HEK293T (cell line): ENCODE measurements around the gene CSNK1D.

Experiments used
- ARNT ChIP-seq: fragments of 450-650 bp; IDR thresholded peaks from 2 replicates; pipeline ENCODE4 v1.6.1; 2017; ENCODE audit warnings: mild to moderate bottlenecking
- BHLHE40 ChIP-seq: fragments of 450-650 bp; IDR thresholded peaks from 2 replicates; pipeline ENCODE4 v1.6.1; 2016; ENCODE audit warnings: mild to moderate bottlenecking, moderate library complexity, borderline replicate concordance
- CTBP1 ChIP-seq: fragments of 450-650 bp; IDR thresholded peaks from 2 replicates; pipeline ENCODE4 v1.6.1; 2016; ENCODE audit warnings: borderline replicate concordance
- ELF4 ChIP-seq: fragments of 450-650 bp; IDR thresholded peaks from 2 replicates; pipeline ENCODE4 v1.6.1; 2017; ENCODE audit warnings: antibody characterized with exemption
- FOXM1 ChIP-seq: fragments of 450-650 bp; IDR thresholded peaks from 2 replicates; pipeline ENCODE4 v1.6.1; 2017; ENCODE audit warnings: mild to moderate bottlenecking, borderline replicate concordance
- HDGF ChIP-seq: fragments of 450-650 bp; IDR thresholded peaks from 2 replicates; pipeline ENCODE4 v1.6.1; 2017; ENCODE audit warnings: antibody characterized with exemption, borderline replicate concordance
- L3MBTL2 ChIP-seq: fragments of 450-650 bp; conservative IDR thresholded peaks from 2 replicates; pipeline ENCODE4 v1.6.1; 2016; ENCODE audit warnings: mild to moderate bottlenecking
- NFRKB ChIP-seq: fragments of 450-650 bp; IDR thresholded peaks from 2 replicates; pipeline ENCODE4 v1.6.1; 2016; ENCODE audit warnings: mild to moderate bottlenecking, moderate library complexity
- SP1 ChIP-seq: fragments of 450-650 bp; IDR thresholded peaks from 2 replicates; pipeline ENCODE4 v1.6.1; 2017
- TF ChIP-seq, protein P1 (sequence below): fragments of 450-650 bp; IDR thresholded peaks from 2 replicates; pipeline ENCODE4 v1.6.1; 2016

- no peak for TF ChIP-seq HDGF
- TF ChIP-seq BHLHE40 = no peak
- no peak for TF ChIP-seq SP1
- no peak for TF ChIP-seq CTBP1
- no peak for TF ChIP-seq ELF4
- TF ChIP-seq L3MBTL2 = no peak
- TF ChIP-seq NFRKB = no peak
- TF ChIP-seq ARNT = no peak
- TF ChIP-seq, protein P1, sequence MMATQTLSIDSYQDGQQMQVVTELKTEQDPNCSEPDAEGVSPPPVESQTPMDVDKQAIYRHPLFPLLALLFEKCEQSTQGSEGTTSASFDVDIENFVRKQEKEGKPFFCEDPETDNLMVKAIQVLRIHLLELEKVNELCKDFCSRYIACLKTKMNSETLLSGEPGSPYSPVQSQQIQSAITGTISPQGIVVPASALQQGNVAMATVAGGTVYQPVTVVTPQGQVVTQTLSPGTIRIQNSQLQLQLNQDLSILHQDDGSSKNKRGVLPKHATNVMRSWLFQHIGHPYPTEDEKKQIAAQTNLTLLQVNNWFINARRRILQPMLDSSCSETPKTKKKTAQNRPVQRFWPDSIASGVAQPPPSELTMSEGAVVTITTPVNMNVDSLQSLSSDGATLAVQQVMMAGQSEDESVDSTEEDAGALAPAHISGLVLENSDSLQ = no peak
- TF ChIP-seq FOXM1 = no peak
Measured at GRCh38 chr17:82194765-82195164, 78.7 kb downstream of the CSNK1D start.
